ENCODE data around the gene UBE3D.
A peak's percentile ranks its signal among the peaks of the same experiment; 100 is the strongest.

The UBE3D gene, protein sequence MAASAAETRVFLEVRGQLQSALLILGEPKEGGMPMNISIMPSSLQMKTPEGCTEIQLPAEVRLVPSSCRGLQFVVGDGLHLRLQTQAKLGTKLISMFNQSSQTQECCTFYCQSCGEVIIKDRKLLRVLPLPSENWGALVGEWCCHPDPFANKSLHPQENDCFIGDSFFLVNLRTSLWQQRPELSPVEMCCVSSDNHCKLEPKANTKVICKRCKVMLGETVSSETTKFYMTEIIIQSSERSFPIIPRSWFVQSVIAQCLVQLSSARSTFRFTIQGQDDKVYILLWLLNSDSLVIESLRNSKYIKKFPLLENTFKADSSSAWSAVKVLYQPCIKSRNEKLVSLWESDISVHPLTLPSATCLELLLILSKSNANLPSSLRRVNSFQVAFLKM

DNA sequence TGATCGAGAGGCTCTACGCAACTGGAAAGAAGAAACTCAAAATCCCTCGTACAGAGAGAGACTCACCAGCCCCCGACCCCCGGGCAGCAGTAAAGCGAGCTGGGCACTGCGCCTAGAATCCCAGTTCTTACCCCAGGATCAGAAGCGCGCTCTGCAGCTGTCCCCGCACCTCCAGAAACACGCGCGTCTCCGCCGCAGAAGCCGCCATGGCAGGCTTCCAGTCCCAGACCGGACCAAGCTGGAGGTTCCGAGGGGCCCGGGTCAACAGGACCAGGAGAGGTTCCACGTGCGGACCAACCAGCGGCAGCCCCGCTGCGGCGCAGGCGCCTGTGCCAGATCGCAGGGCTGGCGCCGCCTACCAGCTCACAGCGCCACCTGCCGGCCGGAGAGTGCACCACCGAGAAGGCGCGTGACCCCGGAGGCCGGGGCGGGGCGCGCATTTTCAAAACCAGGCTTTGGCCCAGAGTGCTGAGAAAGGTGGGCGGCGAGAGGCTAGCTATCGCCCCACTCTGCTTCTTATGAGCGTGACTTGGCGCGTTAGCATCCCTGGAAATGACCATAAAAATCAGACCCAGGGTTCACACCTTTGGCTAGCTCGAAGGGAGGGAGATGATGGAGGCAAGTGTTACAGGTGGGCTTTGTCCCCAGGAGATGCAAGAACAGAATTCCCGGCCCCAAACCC, at the start of gene UBE3D:
Gene UBE3D (minus strand): TSS at position 331 of the 682 bp plus-strand sequence. CDS start 123 bp downstream, at position 208.
- DNase-seq: peak; percentile 85

GRCh38 chr6:83114164-83114563, 48.5 kb upstream of the UBE3D start:
- DNase-seq: no peak

DNA sequence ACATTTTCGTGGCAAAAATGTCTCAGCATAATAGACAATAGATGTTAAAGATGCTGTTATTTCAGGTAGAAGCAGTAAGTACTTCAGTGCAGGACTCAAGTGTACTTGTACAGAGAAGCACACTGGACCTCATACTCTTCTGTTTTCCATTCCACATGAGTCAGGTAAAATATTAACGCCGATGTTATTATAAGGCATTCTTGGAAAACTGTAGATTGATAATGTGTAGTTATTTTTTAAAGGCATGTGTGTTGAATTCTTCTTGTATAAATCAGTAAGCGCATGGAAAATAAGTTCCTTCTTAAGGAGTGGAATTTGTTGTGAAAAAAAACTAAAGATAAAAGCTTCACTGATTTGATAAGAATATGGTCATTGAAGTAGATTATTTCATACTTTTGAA, 47.6 kb upstream of the UBE3D start:
- no peak for DNase-seq

DNA sequence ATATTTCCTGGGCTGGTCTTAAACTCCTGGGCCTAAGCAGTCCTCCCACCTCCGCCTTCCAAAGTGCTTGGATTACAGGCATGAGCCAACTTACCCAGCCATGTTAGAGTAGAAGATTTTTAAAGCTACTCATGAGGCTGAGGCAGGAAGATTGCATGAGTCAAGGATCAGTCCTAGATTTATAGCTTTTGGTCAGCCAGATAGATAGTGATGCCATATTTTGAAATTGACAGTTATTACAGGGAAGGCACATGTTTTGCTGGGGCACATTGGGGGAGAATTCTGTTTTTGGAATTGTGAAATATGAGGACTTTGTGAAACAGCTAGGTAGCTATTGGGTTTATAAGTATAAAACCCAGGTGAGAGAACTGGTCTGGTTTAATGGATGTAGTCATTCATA, 42.7 kb upstream of the UBE3D start:
- DNase-seq: no peak

- no peak for DNase-seq
Observed at GRCh38 chr6:83098589-83098988, 32.9 kb upstream of the UBE3D start.

DNA sequence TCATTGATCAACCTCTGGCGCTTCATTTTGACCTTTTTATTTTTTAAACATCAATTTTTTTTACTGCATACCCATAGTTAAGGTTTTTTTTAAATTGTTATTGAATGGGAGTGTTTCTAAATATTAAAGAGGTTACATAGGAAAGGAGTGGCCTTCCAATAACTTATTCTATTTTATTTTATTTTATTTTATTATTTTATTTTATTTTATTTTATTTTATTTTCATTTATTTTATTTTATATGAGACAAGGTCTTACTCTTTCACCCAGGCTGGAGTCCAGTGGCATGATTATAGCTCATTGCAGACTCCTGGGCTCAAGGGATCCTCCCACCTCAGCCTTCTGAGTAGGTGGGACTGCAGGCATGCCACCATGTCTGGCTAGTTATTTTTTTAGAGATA, 32.0 kb upstream of the UBE3D start:
- DNase-seq: no peak

DNA sequence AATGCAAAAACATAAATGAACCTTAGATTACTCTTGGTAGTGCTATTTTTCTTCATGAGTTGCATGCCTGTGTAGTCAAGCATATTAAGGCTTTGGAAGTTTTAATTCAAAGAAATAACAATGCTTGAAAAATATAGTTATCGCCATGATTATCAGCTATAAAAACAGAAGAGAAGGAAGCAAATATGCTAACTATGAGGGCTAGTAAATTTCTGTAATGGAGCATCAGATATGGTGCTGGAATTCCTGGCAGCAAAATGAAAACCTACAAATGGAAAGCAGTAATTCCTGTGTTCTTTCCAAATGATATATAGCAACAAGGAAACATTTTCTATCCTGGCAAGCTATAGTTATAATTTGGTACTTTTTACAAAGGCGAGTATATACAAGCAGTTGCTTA, 31.6 kb upstream of the UBE3D start:
- no peak for DNase-seq

DNA sequence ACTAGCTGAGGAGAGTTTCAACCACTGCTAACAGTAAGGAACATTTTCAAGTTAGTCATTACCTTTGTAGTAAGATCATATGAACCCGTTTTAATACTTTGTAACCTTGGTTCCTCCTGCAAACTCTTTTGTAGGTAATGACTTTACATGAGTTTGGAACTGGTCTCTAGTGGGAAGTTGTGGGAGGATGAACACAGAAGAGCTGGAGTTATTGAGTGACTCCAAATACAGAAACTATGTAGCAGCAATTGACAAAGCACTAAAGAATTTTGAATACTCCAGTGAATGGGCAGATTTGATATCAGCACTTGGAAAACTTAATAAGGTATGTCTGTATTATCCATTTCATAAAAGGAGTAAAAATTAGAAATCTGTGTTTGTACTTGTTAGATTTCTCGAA, 31.1 kb upstream of the UBE3D start:
- no peak for DNase-seq

DNA sequence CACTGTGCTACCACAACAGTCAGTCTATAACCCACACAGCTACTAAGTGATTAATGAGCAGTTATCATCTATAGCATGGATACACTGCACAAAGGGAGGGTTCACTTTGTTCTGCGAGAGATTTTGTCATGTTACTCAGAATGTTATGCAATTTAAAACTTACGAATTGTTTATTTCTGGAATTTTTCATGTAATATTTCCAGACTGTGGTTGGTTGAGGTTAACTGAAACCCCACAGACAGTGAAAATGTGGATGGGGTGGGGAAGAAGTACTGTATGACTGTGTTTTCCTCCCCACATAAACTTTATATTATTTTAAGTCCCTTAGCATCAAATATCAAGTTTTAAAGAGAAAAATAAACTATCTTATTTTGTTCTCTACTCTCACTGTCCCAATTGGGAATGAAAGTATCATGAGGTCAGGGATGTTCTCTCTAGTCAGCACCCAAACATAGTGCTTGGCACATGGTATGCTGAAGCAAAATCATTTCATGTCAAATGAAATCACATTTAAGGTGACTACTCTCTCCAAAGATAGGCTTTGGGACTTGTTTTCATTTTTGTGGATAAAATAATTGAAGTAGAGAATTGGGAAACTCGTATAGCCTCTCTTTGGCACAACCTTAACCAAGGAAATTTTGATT, 27.2 kb upstream of the UBE3D start:
- no peak for DNase-seq

GRCh38 chr6:83086751-83087150, 21.1 kb upstream of the UBE3D start:
- DNase-seq: no peak

DNA sequence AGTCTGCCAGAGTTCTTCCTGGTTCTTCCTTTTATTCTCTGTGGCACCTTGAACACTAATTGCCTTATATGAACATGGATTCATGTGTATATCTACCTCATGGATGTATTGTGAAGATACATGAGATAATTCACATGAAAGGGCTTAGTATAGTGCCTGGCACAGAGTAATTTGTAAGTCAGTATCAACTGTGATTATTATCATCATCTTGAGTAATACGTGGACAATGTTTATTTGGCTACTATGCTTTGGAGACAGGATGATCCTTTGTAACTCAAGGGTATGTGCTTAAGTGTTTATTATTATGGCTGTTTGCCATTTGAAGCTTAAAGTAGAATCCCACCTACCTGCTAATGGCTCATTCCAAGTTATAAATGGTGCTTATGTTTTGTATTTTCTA, 17.8 kb upstream of the UBE3D start:
- DNase-seq: no peak

GRCh38 chr6:83073615-83074014, 8.0 kb upstream of the UBE3D start:
- no peak for DNase-seq

DNA sequence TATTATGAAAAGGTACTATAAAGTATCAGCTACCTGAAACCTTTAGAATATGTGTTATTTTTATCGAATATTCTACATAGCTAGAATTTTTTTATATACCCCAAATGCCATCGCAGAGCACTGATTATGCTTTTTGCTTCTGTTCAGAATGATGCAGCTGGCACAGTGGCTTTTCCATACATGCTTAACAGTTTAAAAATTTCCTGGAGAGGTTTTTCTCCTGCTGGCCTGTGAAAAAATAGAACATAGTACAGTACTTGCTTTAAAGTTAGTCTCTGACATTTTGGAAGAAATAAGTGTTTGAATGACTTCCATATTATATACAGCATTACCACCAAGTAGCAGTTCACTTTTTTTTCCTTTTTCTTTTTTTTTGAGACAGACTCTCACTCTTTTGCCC, 7.1 kb upstream of the UBE3D start:
- no peak for DNase-seq

DNA sequence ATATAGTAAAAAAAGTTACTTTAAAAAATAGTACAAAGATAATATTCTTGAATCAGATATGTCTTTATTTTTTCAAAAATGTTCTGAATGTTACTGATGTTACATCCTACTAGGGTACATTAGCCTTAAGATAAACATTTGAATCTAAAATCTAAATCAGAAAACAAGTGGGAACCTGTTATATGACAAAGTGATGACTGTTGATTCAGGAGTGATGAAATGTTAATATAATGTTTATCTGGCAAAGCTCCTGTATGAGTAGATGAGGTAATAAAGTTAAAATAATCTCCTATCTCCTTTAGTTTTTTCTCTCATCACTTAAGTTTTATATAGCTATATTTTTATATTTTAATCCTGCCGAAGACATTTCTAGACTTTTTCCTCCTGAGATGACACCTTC, 6.1 kb upstream of the UBE3D start:
- DNase-seq: no peak

DNA sequence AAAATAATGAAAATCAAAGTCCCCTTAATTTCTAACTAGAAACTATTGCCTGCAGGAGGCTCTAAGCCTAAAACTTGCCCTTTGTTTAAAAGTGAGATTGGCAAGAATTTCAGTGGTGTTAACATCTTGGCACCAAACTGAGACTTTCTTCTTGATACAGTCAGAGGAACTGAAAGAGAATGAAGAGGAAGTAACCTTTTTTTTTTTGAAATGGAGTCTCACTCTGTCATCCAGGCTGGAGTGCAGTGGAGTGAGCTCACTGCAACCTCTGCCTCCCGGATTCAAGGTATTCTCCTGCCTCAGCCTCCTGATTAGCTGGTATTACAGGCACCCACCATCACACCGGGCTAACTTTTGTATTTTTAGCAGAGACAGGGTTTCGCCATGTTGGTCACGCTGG, 5.4 kb upstream of the UBE3D start:
- peak; percentile 62 for DNase-seq

DNA sequence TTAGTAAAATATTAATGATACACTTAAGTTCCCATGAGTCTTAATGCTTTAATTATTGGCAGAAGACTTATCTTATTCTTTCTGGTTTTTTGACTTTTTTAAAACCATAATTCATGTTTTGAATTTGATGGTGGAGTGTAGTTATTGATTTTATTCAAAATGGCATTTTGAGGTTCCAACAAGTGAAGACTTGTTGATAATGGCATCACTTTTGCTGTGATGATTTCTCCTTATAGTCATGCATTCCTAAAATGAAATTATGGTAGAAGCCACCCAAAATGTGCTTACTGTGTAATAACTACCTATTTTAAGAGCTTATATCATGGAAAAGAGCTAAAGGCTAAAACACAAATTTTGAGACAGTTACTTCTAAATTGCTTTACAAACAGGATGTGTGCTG, 4.0 kb upstream of the UBE3D start:
- DNase-seq: no peak

DNA sequence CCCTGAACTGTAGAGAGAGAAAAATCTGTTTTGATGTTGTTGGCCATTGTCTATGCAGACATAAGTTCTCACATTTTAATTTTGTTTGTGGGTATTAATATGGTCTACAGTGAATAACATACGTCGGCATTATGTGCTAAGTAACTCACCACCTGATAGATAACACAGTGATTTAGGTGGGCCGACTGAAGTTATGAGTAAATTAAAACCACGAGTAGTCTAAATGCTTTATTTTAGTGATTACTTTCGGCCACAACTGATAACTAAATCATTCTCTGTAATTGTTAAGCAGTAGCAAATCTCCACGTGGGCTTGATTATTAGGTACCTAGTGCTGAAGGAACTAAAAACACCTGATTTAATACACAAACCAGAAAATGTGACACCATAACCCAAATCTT, 3.0 kb upstream of the UBE3D start:
- no peak for DNase-seq

GRCh38 chr6:83067448-83068439, 2.1 kb upstream of the UBE3D start, which contains the start of gene DOP1A:
Gene DOP1A, plus strand, starts transcription at chr6:83067671. Its CDS starts 29,307 bp downstream, at chr6:83096978.
- DNase-seq: peak; percentile 93

DNA sequence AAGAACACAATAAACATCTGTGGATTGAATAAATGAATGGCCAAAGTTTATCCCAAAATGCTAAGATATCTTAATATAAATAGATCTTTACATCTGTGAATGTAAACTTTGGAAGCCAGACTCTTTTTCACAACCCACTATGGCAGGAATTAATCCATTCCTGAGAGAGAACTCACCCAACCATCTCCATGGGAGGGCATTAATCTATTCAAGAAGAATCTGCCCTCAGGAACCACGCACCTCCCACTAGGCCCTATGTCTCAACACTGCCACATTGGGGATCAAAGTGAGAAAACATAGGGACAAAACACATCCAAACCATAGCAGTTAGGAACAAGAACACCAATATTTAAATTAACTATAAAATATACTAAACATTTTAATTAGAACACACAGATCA, 3.4 kb downstream of the UBE3D start:
- no peak for DNase-seq

DNA sequence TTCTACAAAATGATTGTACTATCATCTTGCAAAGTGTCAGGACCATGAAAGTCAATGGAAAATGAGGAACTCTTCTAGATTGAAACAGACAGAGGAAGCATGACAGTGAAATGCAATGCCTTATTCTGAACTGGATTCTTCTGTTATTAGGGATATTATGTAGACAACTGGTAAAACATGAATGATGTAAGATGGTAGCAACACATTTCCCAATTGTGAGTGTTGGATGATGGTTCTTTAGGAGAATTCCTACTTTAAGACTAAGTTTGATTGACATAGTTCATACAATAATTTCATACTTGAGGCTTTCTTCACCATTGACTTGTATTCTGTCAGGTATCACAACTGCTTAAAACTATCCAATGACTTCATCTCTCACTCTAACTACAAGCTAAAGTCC, 4.5 kb downstream of the UBE3D start:
- no peak for DNase-seq

- peak; percentile 66 for DNase-seq
Observed at GRCh38 chr6:83057705-83058321, 7.8 kb downstream of the UBE3D start.

- DNase-seq: peak; percentile 32
Observed at GRCh38 chr6:83055366-83055964, 10.2 kb downstream of the UBE3D start.

Data from RPMI8226 (cell line).